NCI-H510A (cell line): ENCODE measurements around the gene LORICRIN.
A peak's percentile ranks its signal among the peaks of the same experiment; 100 is the strongest.
"Not testable (repeated sequence)": the region's sequence is repeated elsewhere in the genome, so short reads cannot be mapped to it uniquely, and the experiment has no call there.

Source experiments
- DNase-seq: peaks from one replicate; lab custom pipeline; 2025; lab: John Stamatoyannopoulos, UW

LORICRIN gene

GRCh38 chr1:153259387-153259786 lies at the start of gene LORICRIN:
Gene LORICRIN (plus strand): TSS chr1:153259687. CDS start chr1:153260950, 1,263 bp downstream.
- DNase-seq = no peak

- no peak for DNase-seq
Observed at GRCh38 chr1:153210206-153210605, 49.3 kb upstream of the LORICRIN start.

GRCh38 chr1:153212201-153212600 lies 47.3 kb upstream of the LORICRIN start:
- no peak for DNase-seq

- DNase-seq = no peak
Observed at GRCh38 chr1:153213519-153213918, 46.0 kb upstream of the LORICRIN start.

- no peak for DNase-seq
Observed at GRCh38 chr1:153217212-153217611, 42.3 kb upstream of the LORICRIN start, which contains the start of gene PRR9. Gene PRR9 (plus strand): TSS chr1:153217584. CDS start chr1:153218145, 561 bp downstream.

- DNase-seq = no peak
Observed at GRCh38 chr1:153217744-153218416, 41.6 kb upstream of the LORICRIN start.

- DNase-seq = no peak
Observed at GRCh38 chr1:153220606-153221303, 38.7 kb upstream of the LORICRIN start.

GRCh38 chr1:153223040-153223891 lies 36.2 kb upstream of the LORICRIN start:
- DNase-seq = peak; percentile 19

GRCh38 chr1:153227810-153228209 lies 31.7 kb upstream of the LORICRIN start:
- DNase-seq = no peak

GRCh38 chr1:153228491-153228890 lies 31.0 kb upstream of the LORICRIN start:
- no peak for DNase-seq

- not testable (repeated sequence) for DNase-seq
Observed at GRCh38 chr1:153229076-153229829, 30.2 kb upstream of the LORICRIN start.

GRCh38 chr1:153231363-153231762 lies 28.1 kb upstream of the LORICRIN start:
- no peak for DNase-seq

- no peak for DNase-seq
Observed at GRCh38 chr1:153231785-153232184, 27.7 kb upstream of the LORICRIN start.

GRCh38 chr1:153232553-153232952 lies 26.9 kb upstream of the LORICRIN start:
- no peak for DNase-seq

- no peak for DNase-seq
Observed at GRCh38 chr1:153233448-153233847, 26.0 kb upstream of the LORICRIN start.

- DNase-seq = no peak
Observed at GRCh38 chr1:153238527-153238926, 21.0 kb upstream of the LORICRIN start.

- no peak for DNase-seq
Observed at GRCh38 chr1:153242160-153242559, 17.3 kb upstream of the LORICRIN start.

GRCh38 chr1:153245466-153245865 lies 14.0 kb upstream of the LORICRIN start:
- DNase-seq = no peak

- DNase-seq = no peak
Observed at GRCh38 chr1:153246018-153246417, 13.5 kb upstream of the LORICRIN start.

- DNase-seq = no peak
Observed at GRCh38 chr1:153246825-153247224, 12.7 kb upstream of the LORICRIN start.

- DNase-seq = no peak
Observed at GRCh38 chr1:153248176-153248879, 11.2 kb upstream of the LORICRIN start.
